ENCODE data around the gene OTOP2.

DNA sequence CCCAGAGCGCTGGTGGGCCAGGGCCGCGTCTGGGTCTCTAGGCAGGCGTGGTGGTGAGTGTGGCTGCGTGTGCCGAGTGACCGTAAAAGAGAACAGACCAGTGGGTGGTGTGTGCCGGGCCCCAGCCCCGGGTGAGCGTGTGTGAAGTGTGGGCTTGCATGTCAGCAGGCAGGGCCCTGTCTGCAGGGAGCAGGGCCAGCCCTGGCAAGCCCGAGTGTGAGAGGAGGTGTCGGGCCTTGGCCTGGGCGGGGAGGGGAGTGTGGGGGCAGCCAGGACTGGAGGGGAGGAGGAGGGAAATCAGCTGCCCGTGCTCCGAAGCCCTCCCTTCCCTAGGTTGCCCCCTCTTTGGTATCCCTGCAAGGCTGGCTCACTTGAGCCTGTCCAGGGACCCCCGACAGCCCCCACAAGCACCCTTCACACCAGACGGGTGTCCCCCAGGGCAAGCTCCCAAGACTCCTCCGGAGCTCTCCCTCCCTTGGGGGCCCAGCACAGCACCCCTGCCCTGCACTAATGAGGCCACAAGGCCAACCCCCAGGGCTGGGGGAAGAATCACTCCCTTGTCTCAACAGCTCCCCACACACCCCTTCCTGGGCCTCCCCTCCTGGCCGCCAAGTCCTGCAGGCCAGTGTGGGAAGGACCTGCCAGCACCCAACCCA, 2.9 kb upstream of the OTOP2 start:
- no peak for TF ChIP-seq ZC3H10 (CRISPR knock-in tag; IDR thresholded peaks at IDR 0.05)
- TF ChIP-seq, protein P1, sequence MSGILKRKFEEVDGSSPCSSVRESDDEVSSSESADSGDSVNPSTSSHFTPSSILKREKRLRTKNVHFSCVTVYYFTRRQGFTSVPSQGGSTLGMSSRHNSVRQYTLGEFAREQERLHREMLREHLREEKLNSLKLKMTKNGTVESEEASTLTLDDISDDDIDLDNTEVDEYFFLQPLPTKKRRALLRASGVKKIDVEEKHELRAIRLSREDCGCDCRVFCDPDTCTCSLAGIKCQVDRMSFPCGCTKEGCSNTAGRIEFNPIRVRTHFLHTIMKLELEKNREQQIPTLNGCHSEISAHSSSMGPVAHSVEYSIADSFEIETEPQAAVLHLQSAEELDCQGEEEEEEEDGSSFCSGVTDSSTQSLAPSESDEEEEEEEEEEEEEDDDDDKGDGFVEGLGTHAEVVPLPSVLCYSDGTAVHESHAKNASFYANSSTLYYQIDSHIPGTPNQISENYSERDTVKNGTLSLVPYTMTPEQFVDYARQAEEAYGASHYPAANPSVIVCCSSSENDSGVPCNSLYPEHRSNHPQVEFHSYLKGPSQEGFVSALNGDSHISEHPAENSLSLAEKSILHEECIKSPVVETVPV (CRISPR knock-in tag; IDR thresholded peaks at IDR 0.05) = no peak
- no peak for TF ChIP-seq TOX (CRISPR knock-in tag; IDR thresholded peaks at IDR 0.05; ENCODE audit: borderline replicate concordance)
